CD8-positive, alpha-beta memory T cell (primary cell): ENCODE data around the gene ADGRG1. TPM values are rescaled to one million over a fixed set of nuclear protein-coding genes. Genes with fewer than 3 reads are reported as not detected.

ENCODE experiments used
- CTCF ChIA-PET: fragments of 350-600 bp; sonication (Branson Sonifier 250); formaldehyde crosslinking; loops from one replicate; lab custom pipeline; 2021; ENCODE audit warnings: antibody characterized with exemption; lab: Charles Lee
- POLR2A ChIA-PET: fragments of 350-600 bp; sonication (Branson Sonifier 250); formaldehyde crosslinking; loops from one replicate; lab custom pipeline; 2021; ENCODE audit warnings: antibody characterized with exemption; lab: Charles Lee
- DNase-seq, 5 donors: peaks; one replicate each; pipeline versions ENCODE4 v3.0.0 to v3.0.0-alpha.2; 2020 to 2022; ENCODE audit warnings: mixed read lengths in 1 of 5
- H3K27ac ChIP-seq: one replicate; pipeline ENCODE4 v1.7.0; 2013; ENCODE audit warnings: low read depth, mild to moderate bottlenecking, low read length, moderate library complexity
- H3K27me3 ChIP-seq: 2 replicates; pipeline ENCODE4 v1.7.0; 2013; ENCODE audit warnings: low read length, mild to moderate bottlenecking; ENCODE audit not compliant: insufficient read depth, poor library complexity, severe bottlenecking
- H3K36me3 ChIP-seq: 2 replicates; pipeline ENCODE4 v1.7.0; 2013; ENCODE audit warnings: mild to moderate bottlenecking, low read length, moderate library complexity; ENCODE audit not compliant: insufficient read depth
- H3K4me1 ChIP-seq: 2 replicates; pipeline ENCODE4 v1.7.0; 2013; ENCODE audit warnings: mild to moderate bottlenecking, low read length, moderate library complexity; ENCODE audit not compliant: insufficient read depth
- H3K4me3 ChIP-seq: 2 replicates; pipeline ENCODE4 v1.7.0; 2013; ENCODE audit warnings: mild to moderate bottlenecking, low read length
- H3K9me3 ChIP-seq: 2 replicates; pipeline ENCODE4 v1.7.0; 2013; ENCODE audit warnings: mild to moderate bottlenecking, low read length
- H3K27ac Mint-ChIP-seq, 8 donors: one replicate each; pipeline ENCODE4 v1.8.0; 2020 to 2021; ENCODE audit warnings: mixed read lengths in 8 of 8, mild to moderate bottlenecking in 6 of 8, inconsistent platforms in 3 of 8, moderate library complexity in 3 of 8
- H3K27me3 Mint-ChIP-seq, 2 donors: one replicate each; pipeline ENCODE4 v1.8.0; 2020 to 2021; ENCODE audit warnings: mixed read lengths in 2 of 2, mild to moderate bottlenecking in 1 of 2, moderate library complexity in 1 of 2
- H3K36me3 Mint-ChIP-seq, 3 donors: one replicate each; pipeline ENCODE4 v1.8.0; 2020 to 2021; ENCODE audit warnings: mixed read lengths in 3 of 3, inconsistent platforms in 1 of 3, mild to moderate bottlenecking in 1 of 3
- H3K4me1 Mint-ChIP-seq, 3 donors: one replicate each; pipeline ENCODE4 v1.8.0; 2020 to 2021; ENCODE audit warnings: mixed read lengths in 3 of 3, inconsistent platforms in 1 of 3, mild to moderate bottlenecking in 1 of 3
- H3K4me3 Mint-ChIP-seq, 7 donors: one replicate each; pipeline ENCODE4 v1.8.0; 2020 to 2021; ENCODE audit warnings: mixed read lengths in 7 of 7, mild to moderate bottlenecking in 6 of 7, moderate library complexity in 4 of 7, inconsistent platforms in 2 of 7
- H3K9me3 Mint-ChIP-seq, 5 donors: one replicate each; pipeline ENCODE4 v1.8.0; 2020 to 2022; ENCODE audit warnings: mixed read lengths in 5 of 5, mild to moderate bottlenecking in 3 of 5, moderate library complexity in 2 of 5, inconsistent platforms in 1 of 5
- polyA plus RNA-seq: library from polyadenylated mRNA; unstranded; fragments of 300-500 nt; fragmentation: Illumina TruSeq; gene quantifications from one replicate; pipeline ENCODE4 v1.2.3, GENCODE V29; 2021
- total RNA-seq, 2 experiments: library from RNA; stranded (reverse); gene quantifications; one replicate each; pipeline ENCODE4 v1.2.3, GENCODE V29; 2021

ADGRG1 gene
- total and polyA plus RNA-seq, 3 experiments from 2014 or later = 25.8 to 51.9 (median 29.8) TPM

- H3K27ac Mint-ChIP-seq = no peak overlapping the region
- Histone ChIP-seq H3K9me3 (no peaks in the 10 kb centered on the region), H3K4me3 (no peak overlapping the region), H3K27ac (no peak overlapping the region), H3K4me1 (no peaks in the 10 kb centered on the region), H3K36me3 (no peaks in the 10 kb centered on the region), H3K27me3 (no peaks in the 10 kb centered on the region)
- no peak overlapping the region for H3K4me3 Mint-ChIP-seq
- peaks cover 0 to 2% of the 10 kb centered on the region in 2 donors for H3K27me3 Mint-ChIP-seq
- ChIA-PET POLR2A (no interaction called here), CTCF (interaction anchor here (1.1 kb wide), 1 partner anchor 17 kb away, joined by 3 read pairs; no protein-coding TSS in a partner anchor)
- peaks cover 0 to 2% (median 0%) of the 10 kb centered on the region in 3 donors for H3K4me1 Mint-ChIP-seq
- no peaks in the 10 kb centered on the region for H3K9me3 Mint-ChIP-seq
- DNase-seq = no peak
- no peaks in the 10 kb centered on the region for H3K36me3 Mint-ChIP-seq
Observed at GRCh38 chr16:57681950-57682728, 53.7 kb downstream of the ADGRG1 start.

- Mint-ChIP-seq H3K9me3 (no peaks in the 10 kb centered on the region), H3K4me3 (peak overlapping the region in 1 of 7 donors; percentile 11), H3K27ac (peak overlapping the region in 3 of 8 donors; percentile 18 to 22 (median 22)), H3K27me3 (peaks cover 0 to 2% of the 10 kb centered on the region in 2 donors), H3K36me3 (no peaks in the 10 kb centered on the region), H3K4me1 (peaks cover 0 to 2% (median 1%) of the 10 kb centered on the region in 3 donors)
- Histone ChIP-seq H3K27me3 (no peaks in the 10 kb centered on the region), H3K4me1 (no peaks in the 10 kb centered on the region), H3K27ac (no peak overlapping the region), H3K36me3 (no peaks in the 10 kb centered on the region), H3K9me3 (no peaks in the 10 kb centered on the region), H3K4me3 (no peak overlapping the region)
- DNase-seq = no peak
- POLR2A ChIA-PET = no interaction called here
- CTCF ChIA-PET = no interaction called here
Observed at GRCh38 chr16:57682809-57683635, 54.6 kb downstream of the ADGRG1 start.

GRCh38 chr16:57683636-57684545, 55.5 kb downstream of the ADGRG1 start:
- no peaks in the 10 kb centered on the region for H3K27me3 ChIP-seq
- Mint-ChIP-seq H3K4me1 (peaks cover 0 to 5% (median 2%) of the 10 kb centered on the region in 3 donors), H3K27me3 (peaks cover 0 to 2% of the 10 kb centered on the region in 2 donors), H3K36me3 (no peaks in the 10 kb centered on the region), H3K4me3 (peak overlapping the region in 1 of 7 donors; percentile 11), H3K27ac (peak overlapping the region in 2 of 8 donors; percentile 18 to 22), H3K9me3 (no peaks in the 10 kb centered on the region)
- ChIA-PET POLR2A (interaction anchor here (0.6 kb wide), 1 partner anchor 237 kb away, joined by 3 read pairs; the partner anchor contains the start of genes CIAPIN1 and COQ9), CTCF (no interaction called here)
- H3K4me3 ChIP-seq = no peak overlapping the region
- no peak for DNase-seq
- no peaks in the 10 kb centered on the region for H3K4me1 ChIP-seq
- no peaks in the 10 kb centered on the region for H3K36me3 ChIP-seq
- H3K9me3 ChIP-seq = no peaks in the 10 kb centered on the region
- no peak overlapping the region for H3K27ac ChIP-seq

- Mint-ChIP-seq H3K4me3 (no peak overlapping the region), H3K27me3 (no peaks in the 10 kb centered on the region), H3K27ac (peak overlapping the region in 1 of 8 donors; percentile 49), H3K9me3 (no peaks in the 10 kb centered on the region), H3K36me3 (no peaks in the 10 kb centered on the region), H3K4me1 (peaks cover 8 to 12% (median 10%) of the 10 kb centered on the region in 3 donors)
- Histone ChIP-seq H3K36me3 (no peaks in the 10 kb centered on the region), H3K9me3 (no peaks in the 10 kb centered on the region), H3K4me1 (peaks cover 6% of the 10 kb centered on the region), H3K27me3 (no peaks in the 10 kb centered on the region), H3K4me3 (no peak overlapping the region), H3K27ac (no peak overlapping the region)
- no peak for DNase-seq
- ChIA-PET POLR2A (no interaction called here), CTCF (no interaction called here)
Observed at GRCh38 chr16:57684626-57685358, 56.4 kb downstream of the ADGRG1 start.

- no peak overlapping the region for H3K27ac Mint-ChIP-seq
- no peak overlapping the region for H3K4me3 Mint-ChIP-seq
- H3K4me3 ChIP-seq = no peak overlapping the region
- H3K36me3 ChIP-seq = no peaks in the 10 kb centered on the region
- DNase-seq = no peak
- H3K36me3 Mint-ChIP-seq = no peaks in the 10 kb centered on the region
- H3K27me3 Mint-ChIP-seq = no peaks in the 10 kb centered on the region
- ChIA-PET POLR2A (no interaction called here), CTCF (interaction anchor here (1.3 kb wide), 1 partner anchor 109 kb away, joined by 3 read pairs; no protein-coding TSS in a partner anchor)
- H3K27me3 ChIP-seq = no peaks in the 10 kb centered on the region
- no peaks in the 10 kb centered on the region for H3K9me3 Mint-ChIP-seq
- H3K4me1 Mint-ChIP-seq = peaks cover 13 to 17% (median 13%) of the 10 kb centered on the region in 3 donors
- peaks cover 13% of the 10 kb centered on the region for H3K4me1 ChIP-seq
- no peak overlapping the region for H3K27ac ChIP-seq
- no peaks in the 10 kb centered on the region for H3K9me3 ChIP-seq
Observed at GRCh38 chr16:57685633-57686032, 57.2 kb downstream of the ADGRG1 start.

GRCh38 chr16:57686577-57686976, 58.1 kb downstream of the ADGRG1 start:
- CTCF ChIA-PET = interaction anchor here (1.3 kb wide), 1 partner anchor 110 kb away, joined by 3 read pairs; no protein-coding TSS in a partner anchor
- POLR2A ChIA-PET = no interaction called here
- no peaks in the 10 kb centered on the region for H3K27me3 ChIP-seq
- no peaks in the 10 kb centered on the region for H3K36me3 Mint-ChIP-seq
- H3K27ac ChIP-seq = no peak overlapping the region
- DNase-seq = no peak
- H3K27ac Mint-ChIP-seq = peak overlapping the region in 1 of 8 donors; percentile 2
- H3K36me3 ChIP-seq = no peaks in the 10 kb centered on the region
- H3K4me1 ChIP-seq = peaks cover 13% of the 10 kb centered on the region
- no peak overlapping the region for H3K4me3 ChIP-seq
- peak overlapping the region in 1 of 7 donors; percentile 11 for H3K4me3 Mint-ChIP-seq
- peaks cover 13 to 17% (median 13%) of the 10 kb centered on the region in 3 donors for H3K4me1 Mint-ChIP-seq
- H3K9me3 ChIP-seq = no peaks in the 10 kb centered on the region
- no peaks in the 10 kb centered on the region for H3K9me3 Mint-ChIP-seq
- H3K27me3 Mint-ChIP-seq = no peaks in the 10 kb centered on the region

GRCh38 chr16:57687363-57687929, 59.0 kb downstream of the ADGRG1 start:
- Histone ChIP-seq H3K4me1 (peaks cover 13% of the 10 kb centered on the region), H3K27ac (no peak overlapping the region), H3K36me3 (no peaks in the 10 kb centered on the region), H3K9me3 (no peaks in the 10 kb centered on the region), H3K27me3 (no peaks in the 10 kb centered on the region), H3K4me3 (no peak overlapping the region)
- peaks cover 0 to 1% (median 0%) of the 10 kb centered on the region in 3 donors for H3K36me3 Mint-ChIP-seq
- no peak for DNase-seq
- H3K4me3 Mint-ChIP-seq = no peak overlapping the region
- CTCF ChIA-PET = no interaction called here
- no peaks in the 10 kb centered on the region for H3K9me3 Mint-ChIP-seq
- POLR2A ChIA-PET = no interaction called here
- H3K4me1 Mint-ChIP-seq = peaks cover 13 to 17% (median 13%) of the 10 kb centered on the region in 3 donors
- H3K27me3 Mint-ChIP-seq = no peaks in the 10 kb centered on the region
- H3K27ac Mint-ChIP-seq = peak overlapping the region in 5 of 8 donors; percentile 10 to 90 (median 54)
